ENCODE data around the gene SLC25A6.
A peak's percentile ranks its signal among the peaks of the same experiment; 100 is the strongest.
"Not testable (repeated sequence)": the region's sequence is repeated elsewhere in the genome, so short reads cannot be mapped to it uniquely, and the experiment has no call there.

The SLC25A6 gene

GRCh38 chrX:1412551-1413161, 20.7 kb upstream of the SLC25A6 start:
- DNase-seq: no peak

- no peak for DNase-seq
Measured at GRCh38 chrX:1411326-1411725, 19.4 kb upstream of the SLC25A6 start.

GRCh38 chrX:1407035-1407434, 15.1 kb upstream of the SLC25A6 start:
- DNase-seq: no peak

- not testable (repeated sequence) for DNase-seq
Measured at GRCh38 chrX:1405769-1406168, 13.9 kb upstream of the SLC25A6 start.

GRCh38 chrX:1403867-1404266, 12.0 kb upstream of the SLC25A6 start:
- DNase-seq: not testable (repeated sequence)

- DNase-seq: no peak
Measured at GRCh38 chrX:1403228-1403627, 11.3 kb upstream of the SLC25A6 start.

GRCh38 chrX:1401611-1402430, 9.9 kb upstream of the SLC25A6 start:
- no peak for DNase-seq

- DNase-seq: no peak
Measured at GRCh38 chrX:1400742-1401471, 9.0 kb upstream of the SLC25A6 start.

GRCh38 chrX:1400049-1400448, 8.1 kb upstream of the SLC25A6 start:
- DNase-seq: no peak

- no peak for DNase-seq
Measured at GRCh38 chrX:1398431-1399340, 6.8 kb upstream of the SLC25A6 start.

- DNase-seq: no peak
Measured at GRCh38 chrX:1397441-1398270, 5.7 kb upstream of the SLC25A6 start.

- DNase-seq: no peak
Measured at GRCh38 chrX:1397001-1397400, 5.1 kb upstream of the SLC25A6 start.

- DNase-seq: no peak
Measured at GRCh38 chrX:1395646-1396216, 3.8 kb upstream of the SLC25A6 start.

GRCh38 chrX:1394731-1395501, 3.0 kb upstream of the SLC25A6 start:
- DNase-seq: no peak

- DNase-seq: no peak
Measured at GRCh38 chrX:1393871-1394615, 2.1 kb upstream of the SLC25A6 start.

- DNase-seq: peak; percentile 92
Measured at GRCh38 chrX:1392376-1393068, 609 bp upstream of the SLC25A6 start.

GRCh38 chrX:1391370-1391706, 575 bp downstream of the SLC25A6 start:
- peak; percentile 97 for DNase-seq

GRCh38 chrX:1390621-1391369, 1.1 kb downstream of the SLC25A6 start:
- DNase-seq: no peak

- no peak for DNase-seq
Measured at GRCh38 chrX:1389993-1390285, 2.0 kb downstream of the SLC25A6 start.
